ENCODE data around the gene DEXI.

DNA sequence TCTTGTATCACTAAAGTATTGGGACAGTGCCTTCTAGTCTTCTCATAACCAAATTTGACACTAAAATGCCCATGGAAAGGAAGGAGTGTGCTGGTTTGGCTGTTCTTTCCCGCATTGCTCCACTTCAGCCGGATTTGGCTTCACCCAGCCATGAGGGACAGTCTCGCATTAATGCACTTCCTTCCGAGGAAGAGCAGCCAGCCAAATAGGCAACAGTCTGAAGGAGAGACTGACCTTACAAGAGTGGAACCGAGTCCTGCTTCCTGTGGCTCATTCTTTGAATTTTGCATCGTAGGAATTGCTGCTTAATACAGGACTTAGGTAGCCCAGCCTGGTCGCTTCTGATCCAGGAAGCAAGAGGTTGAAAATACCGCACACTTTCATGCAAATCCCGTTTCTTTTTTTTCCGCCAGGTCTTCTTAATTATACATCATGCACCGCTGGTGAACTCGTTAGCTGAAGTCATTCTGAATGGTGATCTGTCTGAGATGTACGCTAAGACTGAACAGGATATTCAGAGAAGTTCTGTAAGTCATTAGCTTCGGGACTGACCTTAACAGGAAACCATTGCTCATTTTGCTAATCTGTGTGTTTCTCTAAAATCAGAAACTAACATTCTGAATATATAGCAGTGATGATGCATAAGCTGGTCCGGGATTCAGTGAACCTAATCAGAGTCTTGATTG lies 40.3 kb upstream of the DEXI start:
- TF ChIP-seq CTCF (IDR thresholded peaks at IDR 0.05) = no peak
- TF ChIP-seq POLR2A (IDR thresholded peaks at IDR 0.05) = no peak

All from adrenal gland (tissue), 5 donors.